ENCODE results near the gene MEOX1.

DNA sequence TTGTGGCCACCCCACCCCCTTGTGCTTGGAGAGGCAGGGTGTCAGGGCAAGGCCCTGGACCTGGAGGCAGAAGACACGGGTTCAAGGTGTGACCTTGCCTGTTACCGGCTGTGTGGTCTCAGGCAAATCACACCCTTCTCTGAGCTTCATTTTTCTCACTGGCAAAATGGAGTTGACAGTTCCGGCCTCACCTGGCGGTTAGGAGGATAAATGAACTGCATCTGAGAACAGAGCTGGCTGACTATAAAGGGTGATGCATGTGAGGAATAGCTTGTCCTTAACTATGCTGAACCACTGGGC, 4.2 kb upstream of the MEOX1 start:
- TF ChIP-seq, protein P1, sequence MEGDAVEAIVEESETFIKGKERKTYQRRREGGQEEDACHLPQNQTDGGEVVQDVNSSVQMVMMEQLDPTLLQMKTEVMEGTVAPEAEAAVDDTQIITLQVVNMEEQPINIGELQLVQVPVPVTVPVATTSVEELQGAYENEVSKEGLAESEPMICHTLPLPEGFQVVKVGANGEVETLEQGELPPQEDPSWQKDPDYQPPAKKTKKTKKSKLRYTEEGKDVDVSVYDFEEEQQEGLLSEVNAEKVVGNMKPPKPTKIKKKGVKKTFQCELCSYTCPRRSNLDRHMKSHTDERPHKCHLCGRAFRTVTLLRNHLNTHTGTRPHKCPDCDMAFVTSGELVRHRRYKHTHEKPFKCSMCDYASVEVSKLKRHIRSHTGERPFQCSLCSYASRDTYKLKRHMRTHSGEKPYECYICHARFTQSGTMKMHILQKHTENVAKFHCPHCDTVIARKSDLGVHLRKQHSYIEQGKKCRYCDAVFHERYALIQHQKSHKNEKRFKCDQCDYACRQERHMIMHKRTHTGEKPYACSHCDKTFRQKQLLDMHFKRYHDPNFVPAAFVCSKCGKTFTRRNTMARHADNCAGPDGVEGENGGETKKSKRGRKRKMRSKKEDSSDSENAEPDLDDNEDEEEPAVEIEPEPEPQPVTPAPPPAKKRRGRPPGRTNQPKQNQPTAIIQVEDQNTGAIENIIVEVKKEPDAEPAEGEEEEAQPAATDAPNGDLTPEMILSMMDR (IDR thresholded peaks at IDR 0.05): no peak
- TF ChIP-seq POLR2A (IDR thresholded peaks at IDR 0.05) (no peak), EP300 (IDR thresholded peaks at IDR 0.05) (no peak)
